ENCODE data around the gene ADAM12. TPM values are rescaled to one million over a fixed set of nuclear protein-coding genes. Genes with fewer than 3 reads are reported as not detected.
A peak's percentile ranks its signal among the peaks of the same experiment; 100 is the strongest.

ADAM12 gene
- total RNA-seq, 1 donor from 2014 or later: 100 TPM

- no peaks in the 10 kb centered on the region for H4K20me1 ChIP-seq (ENCODE audit: insufficient read depth, low read length)
- DNase-seq (ENCODE audit: low read depth) (peak; percentile 30), FAIRE-seq (no peak)
- no peak overlapping the region for H3K4me3 ChIP-seq (ENCODE audit: insufficient read depth, low read depth, low read length)
- no peaks in the 10 kb centered on the region for H3K4me1 ChIP-seq (ENCODE audit: insufficient read depth, low read length)
- H3K4me1 Mint-ChIP-seq (ENCODE audit: low read depth, unreplicated experiment): peaks cover 20% of the 10 kb centered on the region
- no peaks in the 10 kb centered on the region for H3K27me3 ChIP-seq (ENCODE audit: insufficient read depth, low read length)
- no peak overlapping the region for H3K9ac ChIP-seq (ENCODE audit: low read length)
- H3K4me2 ChIP-seq (ENCODE audit: low read length): no peak overlapping the region
- H3K79me2 ChIP-seq (ENCODE audit: insufficient read depth, low read length): no peaks in the 10 kb centered on the region
- H3K27ac Mint-ChIP-seq (ENCODE audit: unreplicated experiment): no peak overlapping the region
- H3K9me3 ChIP-seq (ENCODE audit: insufficient read depth, low read depth, low read length): no peaks in the 10 kb centered on the region
- no peak overlapping the region for H2AFZ ChIP-seq (ENCODE audit: low read depth, low read length)
- no peak overlapping the region for H3K4me3 Mint-ChIP-seq (ENCODE audit: unreplicated experiment)
- H3K36me3 Mint-ChIP-seq (ENCODE audit: low read depth, unreplicated experiment): no peaks in the 10 kb centered on the region
- H3K27me3 Mint-ChIP-seq (ENCODE audit: low read depth, unreplicated experiment): peaks cover 2% of the 10 kb centered on the region
- no peak for TF ChIP-seq EZH2 (IDR thresholded peaks at IDR 0.05; ENCODE audit: insufficient read depth, low read length)
- TF ChIP-seq, protein P1, sequence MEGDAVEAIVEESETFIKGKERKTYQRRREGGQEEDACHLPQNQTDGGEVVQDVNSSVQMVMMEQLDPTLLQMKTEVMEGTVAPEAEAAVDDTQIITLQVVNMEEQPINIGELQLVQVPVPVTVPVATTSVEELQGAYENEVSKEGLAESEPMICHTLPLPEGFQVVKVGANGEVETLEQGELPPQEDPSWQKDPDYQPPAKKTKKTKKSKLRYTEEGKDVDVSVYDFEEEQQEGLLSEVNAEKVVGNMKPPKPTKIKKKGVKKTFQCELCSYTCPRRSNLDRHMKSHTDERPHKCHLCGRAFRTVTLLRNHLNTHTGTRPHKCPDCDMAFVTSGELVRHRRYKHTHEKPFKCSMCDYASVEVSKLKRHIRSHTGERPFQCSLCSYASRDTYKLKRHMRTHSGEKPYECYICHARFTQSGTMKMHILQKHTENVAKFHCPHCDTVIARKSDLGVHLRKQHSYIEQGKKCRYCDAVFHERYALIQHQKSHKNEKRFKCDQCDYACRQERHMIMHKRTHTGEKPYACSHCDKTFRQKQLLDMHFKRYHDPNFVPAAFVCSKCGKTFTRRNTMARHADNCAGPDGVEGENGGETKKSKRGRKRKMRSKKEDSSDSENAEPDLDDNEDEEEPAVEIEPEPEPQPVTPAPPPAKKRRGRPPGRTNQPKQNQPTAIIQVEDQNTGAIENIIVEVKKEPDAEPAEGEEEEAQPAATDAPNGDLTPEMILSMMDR (IDR thresholded peaks at IDR 0.05; ENCODE audit: insufficient read depth, low read depth, low read length): no peak
- H3K36me3 ChIP-seq (ENCODE audit: insufficient read depth, low read length): no peaks in the 10 kb centered on the region
- H3K27ac ChIP-seq (ENCODE audit: low read depth, low read length): no peak overlapping the region
- H3K9me3 Mint-ChIP-seq (ENCODE audit: unreplicated experiment): no peaks in the 10 kb centered on the region
These were observed 19.6 kb upstream of the ADAM12 start for GRCh38 chr10:126407831-126408230.

DNA sequence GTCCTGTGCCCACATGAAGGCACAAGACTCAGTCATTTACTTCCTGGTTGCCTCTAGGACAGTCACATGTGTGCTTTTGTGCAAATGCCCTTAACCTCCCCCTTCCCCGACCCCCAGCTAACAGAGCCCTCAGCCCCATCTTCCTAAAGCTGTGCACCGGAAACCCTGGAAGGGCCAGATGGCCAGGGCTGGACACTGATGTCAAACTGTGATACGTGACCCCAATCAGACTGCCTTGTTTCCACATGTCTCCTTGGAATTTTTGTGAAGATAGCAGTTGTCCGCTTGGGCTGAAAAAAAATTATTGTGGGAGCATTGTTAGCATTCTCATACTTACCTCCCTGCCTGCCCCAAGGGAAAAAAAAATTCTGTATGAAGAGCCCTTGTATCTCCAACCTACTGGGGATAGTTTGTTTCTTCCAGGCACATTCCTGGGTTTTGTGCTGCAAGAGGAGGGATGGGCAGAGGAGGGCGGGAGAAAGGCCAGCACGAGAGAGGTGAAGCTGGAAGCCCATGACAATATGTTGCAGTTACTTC, 17.0 kb upstream of the ADAM12 start:
- FAIRE-seq (no peak), DNase-seq (ENCODE audit: low read depth) (peak; percentile 54)
- peaks cover 20% of the 10 kb centered on the region for H3K4me1 Mint-ChIP-seq (ENCODE audit: low read depth, unreplicated experiment)

More for the DNA sequence above, 17.0 kb upstream of the ADAM12 start:
- Mint-ChIP-seq H3K27me3 (ENCODE audit: low read depth, unreplicated experiment) (peaks cover 2% of the 10 kb centered on the region), H3K36me3 (ENCODE audit: low read depth, unreplicated experiment) (no peaks in the 10 kb centered on the region), H3K9me3 (ENCODE audit: unreplicated experiment) (no peaks in the 10 kb centered on the region), H3K27ac (ENCODE audit: unreplicated experiment) (peak overlapping the region; percentile 49), H3K4me3 (ENCODE audit: unreplicated experiment) (no peak overlapping the region)
- Histone ChIP-seq H4K20me1 (ENCODE audit: insufficient read depth, low read length) (no peaks in the 10 kb centered on the region), H3K79me2 (ENCODE audit: insufficient read depth, low read length) (no peaks in the 10 kb centered on the region), H3K4me3 (ENCODE audit: insufficient read depth, low read depth, low read length) (no peak overlapping the region), H3K9me3 (ENCODE audit: insufficient read depth, low read depth, low read length) (no peaks in the 10 kb centered on the region), H2AFZ (ENCODE audit: low read depth, low read length) (no peak overlapping the region), H3K36me3 (ENCODE audit: insufficient read depth, low read length) (no peaks in the 10 kb centered on the region), H3K4me2 (ENCODE audit: low read length) (no peak overlapping the region), H3K27me3 (ENCODE audit: insufficient read depth, low read length) (no peaks in the 10 kb centered on the region), H3K27ac (ENCODE audit: low read depth, low read length) (no peak overlapping the region), H3K4me1 (ENCODE audit: insufficient read depth, low read length) (no peaks in the 10 kb centered on the region), H3K9ac (ENCODE audit: low read length) (no peak overlapping the region)
- no peak for TF ChIP-seq EZH2 (IDR thresholded peaks at IDR 0.05; ENCODE audit: insufficient read depth, low read length)
- TF ChIP-seq, protein P1 (IDR thresholded peaks at IDR 0.05; ENCODE audit: insufficient read depth, low read depth, low read length): no peak

All from astrocyte (in vitro differentiated cells and primary cell).